Measurements from ENCODE around the gene ZNF791.
"Not testable (repeated sequence)": the region's sequence is repeated elsewhere in the genome, so short reads cannot be mapped to it uniquely, and the experiment has no call there.

Gene ZNF791

DNA sequence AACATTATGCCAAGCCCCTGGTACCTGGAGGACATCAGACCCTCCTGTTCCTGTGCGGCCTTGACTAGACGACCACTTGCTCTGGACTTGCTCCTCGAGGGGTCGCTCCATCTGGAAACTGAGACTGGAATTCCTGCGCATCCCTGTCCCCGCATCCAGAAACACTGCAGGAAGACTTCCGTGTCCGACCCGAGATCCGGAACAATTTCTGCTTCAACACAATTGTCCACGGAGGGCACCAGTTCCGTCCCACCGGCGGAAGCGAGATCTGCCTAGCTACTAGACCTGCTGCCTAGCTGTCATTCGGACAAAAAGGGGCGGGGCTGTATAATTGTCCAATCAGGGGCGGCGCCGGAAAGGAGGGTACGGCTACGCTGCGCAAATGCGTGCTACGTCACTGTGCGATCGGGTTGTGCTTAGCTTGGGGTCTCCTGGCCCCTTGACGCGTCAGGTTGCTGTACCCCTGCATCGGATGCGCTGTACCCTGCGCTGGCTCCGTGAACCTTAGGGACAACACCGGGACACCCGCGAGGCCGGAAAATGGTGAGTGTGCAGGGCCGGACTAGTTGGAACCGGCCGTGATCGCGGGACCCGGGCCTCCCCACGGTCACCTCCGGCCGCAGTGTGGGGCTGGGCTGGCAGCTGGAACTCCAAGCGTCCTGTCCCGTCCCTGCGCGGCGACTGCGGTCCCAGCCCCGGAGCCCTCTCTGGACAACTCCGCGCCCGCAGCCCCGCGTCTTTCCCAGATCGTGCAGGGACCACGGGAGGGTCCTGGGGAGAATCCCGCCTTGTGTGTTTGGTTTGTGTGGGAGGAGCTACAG lies at the start of gene ZNF791, which contains the start of gene ZNF490:
TSS of gene ZNF791 (plus strand) at position 381 of the 821 bp plus-strand sequence. CDS start at position 541, 160 bp downstream.
TSS of gene ZNF490 (minus strand) at position 274 of the 821 bp plus-strand sequence. CDS start at position 141, 133 bp downstream.
- DNase-seq = peak; percentile 97

- peak; percentile 89 for DNase-seq
Observed at GRCh38 chr19:12564016-12564664, 46.6 kb upstream of the ZNF791 start.

DNA sequence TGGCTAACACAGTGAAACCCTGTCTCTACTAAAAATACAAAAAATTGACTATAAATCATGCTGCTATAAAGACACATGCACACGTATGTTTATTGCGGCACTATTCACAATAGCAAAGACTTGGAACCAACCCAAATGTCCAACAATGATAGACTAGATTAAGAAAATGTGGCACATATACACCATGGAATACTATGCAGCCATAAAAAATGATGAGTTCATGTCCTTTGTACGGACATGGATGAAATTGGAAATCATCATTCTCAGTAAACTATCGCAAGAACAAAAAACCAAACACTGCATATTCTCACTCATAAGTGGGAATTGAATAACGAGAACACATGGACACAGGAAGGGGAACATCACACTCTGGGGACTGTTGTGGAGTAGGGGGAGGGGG lies 44.3 kb upstream of the ZNF791 start:
- not testable (repeated sequence) for DNase-seq

DNA sequence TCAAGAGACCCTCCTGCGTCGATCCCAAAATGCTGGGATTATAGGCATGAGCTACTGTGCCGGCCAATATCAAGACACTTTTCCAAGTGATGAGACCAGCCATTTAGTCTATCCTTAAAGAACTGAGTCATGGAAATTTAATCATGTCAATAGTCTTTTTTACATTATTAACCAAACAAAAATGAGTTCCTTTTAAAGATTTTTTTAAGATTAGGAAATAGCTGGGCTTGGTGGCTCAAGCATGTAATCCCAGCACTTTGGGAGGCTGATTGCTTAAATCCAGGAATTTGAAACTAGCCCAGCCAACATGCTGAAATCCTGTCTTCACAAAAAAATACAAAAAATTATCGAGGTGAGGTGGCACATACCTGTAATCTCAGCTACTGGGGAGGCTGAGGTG lies 42.8 kb upstream of the ZNF791 start:
- no peak for DNase-seq

DNA sequence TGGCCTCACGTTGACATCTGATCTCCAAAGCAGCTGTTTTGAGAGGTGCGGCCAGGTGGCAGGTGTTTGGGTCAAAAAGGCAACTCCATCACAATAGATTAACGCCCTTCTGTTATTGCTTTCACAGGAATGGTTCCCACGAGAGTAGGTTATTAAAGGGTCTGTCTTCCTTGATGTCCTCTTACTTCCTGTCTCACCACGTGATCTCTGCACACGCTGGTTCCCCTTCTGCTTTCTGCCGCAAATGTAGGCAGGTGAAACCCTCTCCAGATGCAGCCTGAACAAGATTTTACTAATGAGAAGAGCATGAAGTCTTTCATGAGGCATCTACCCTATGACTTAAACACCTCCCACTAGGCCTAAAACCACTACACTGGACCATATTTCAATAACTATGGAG lies 36.7 kb upstream of the ZNF791 start:
- DNase-seq = no peak

DNA sequence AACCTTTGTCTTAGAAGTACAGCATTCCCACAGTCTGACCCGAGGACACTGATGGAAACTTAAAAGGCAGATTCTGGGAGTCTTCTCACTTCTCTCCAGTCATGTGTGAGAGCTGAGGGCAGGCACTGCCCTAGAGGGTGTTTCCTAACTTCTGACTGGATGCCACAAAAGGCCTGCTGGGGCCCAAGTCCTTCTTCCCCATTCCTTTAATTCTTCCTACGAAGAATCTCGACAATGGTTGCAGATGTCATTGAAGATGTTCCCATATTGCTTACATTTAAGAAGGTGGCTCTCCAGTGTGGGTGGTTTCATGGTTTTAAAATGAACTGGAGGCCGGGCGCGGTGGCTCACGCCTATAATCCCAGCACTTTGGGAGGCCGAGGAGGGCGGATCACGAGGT lies 32.1 kb upstream of the ZNF791 start:
- no peak for DNase-seq

DNA sequence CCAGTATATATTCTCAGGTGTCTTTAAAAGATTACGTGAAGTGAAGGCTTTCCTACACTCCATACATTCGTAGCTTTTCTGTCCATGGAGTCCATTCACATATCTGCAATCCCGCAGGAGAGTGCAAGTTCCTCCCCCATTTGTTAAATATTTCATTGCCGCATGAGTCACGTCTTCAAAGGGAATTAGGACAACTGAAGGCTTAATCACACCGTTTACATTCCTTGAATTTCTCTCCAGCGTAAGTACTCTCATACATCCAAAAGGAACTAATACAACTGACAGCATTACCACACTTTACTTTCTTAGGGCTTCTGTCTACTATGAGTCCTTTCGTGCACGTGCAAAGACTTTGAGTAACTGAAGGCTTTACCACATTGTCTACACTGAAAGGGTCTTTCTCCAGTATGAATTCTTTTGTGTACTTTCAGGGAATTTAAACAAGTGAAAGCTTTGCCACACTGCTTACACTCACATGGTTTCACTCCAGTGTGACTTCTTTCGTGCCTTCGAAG lies 30.5 kb upstream of the ZNF791 start:
- DNase-seq = no peak

DNA sequence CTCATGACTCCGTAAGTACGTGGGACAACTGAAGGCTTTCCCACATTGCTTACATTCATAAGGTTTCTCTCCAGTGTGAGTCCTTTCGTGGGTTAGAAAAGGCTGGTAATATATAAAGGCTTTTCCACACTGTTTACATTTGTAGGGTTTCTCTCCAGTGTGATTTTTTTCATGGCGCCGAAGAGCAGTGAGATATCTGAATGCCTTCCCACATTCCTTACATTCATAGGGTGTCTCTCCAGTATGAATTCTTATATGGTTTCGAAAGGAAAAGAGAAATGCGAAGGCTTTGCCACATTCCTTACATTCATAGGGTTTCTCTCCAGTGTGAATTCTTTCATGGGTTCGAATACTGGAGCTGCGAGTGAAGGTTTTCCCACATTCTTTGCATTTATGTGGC lies 29.6 kb upstream of the ZNF791 start:
- DNase-seq = no peak

- no peak for DNase-seq
Observed at GRCh38 chr19:12596485-12596884, 14.2 kb upstream of the ZNF791 start.

GRCh38 chr19:12596927-12597548 lies 13.7 kb upstream of the ZNF791 start:
- no peak for DNase-seq

DNA sequence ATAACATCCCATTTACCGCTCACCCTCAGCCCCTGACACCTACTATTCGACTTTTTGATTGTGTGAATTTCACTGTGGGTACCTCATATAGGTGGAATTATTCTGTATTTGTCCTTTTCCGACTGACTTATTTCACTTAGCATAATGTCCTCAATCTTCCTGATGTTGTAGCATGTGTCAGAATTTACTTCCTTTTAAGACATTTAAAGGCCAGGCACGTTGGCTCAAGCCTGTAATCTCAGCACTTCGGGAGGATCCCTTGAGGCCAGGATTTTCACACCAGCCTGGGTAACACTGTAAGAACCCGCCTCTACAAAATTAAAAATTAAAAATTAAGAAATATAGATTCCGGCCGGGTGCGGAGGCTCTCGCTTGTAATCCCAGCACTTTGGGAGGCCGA lies 13.1 kb upstream of the ZNF791 start:
- DNase-seq = no peak

DNA sequence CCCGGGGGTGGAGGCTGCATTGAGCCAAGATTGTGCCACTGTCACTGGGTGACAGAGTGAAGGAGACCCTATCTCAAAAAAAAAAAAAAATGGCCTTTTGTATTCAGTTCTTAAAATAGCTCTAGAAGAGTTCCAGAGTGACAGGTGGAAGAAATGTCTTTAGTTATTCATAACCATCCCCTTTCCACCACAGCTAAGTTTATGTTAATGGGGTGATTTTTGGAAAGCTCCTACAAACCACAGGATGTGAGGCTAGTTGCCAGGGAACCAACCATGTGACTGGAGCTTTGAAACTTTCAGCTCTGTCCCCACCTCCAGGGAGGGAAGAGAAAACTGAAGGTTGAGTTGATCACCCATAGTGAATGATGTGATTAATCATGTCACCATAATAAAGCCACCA lies 7.0 kb upstream of the ZNF791 start:
- peak; percentile 51 for DNase-seq

GRCh38 chr19:12606796-12607195 lies 3.9 kb upstream of the ZNF791 start:
- no peak for DNase-seq

GRCh38 chr19:12607631-12608030 lies 3.1 kb upstream of the ZNF791 start:
- DNase-seq = no peak

- no peak for DNase-seq
Observed at GRCh38 chr19:12611361-12611699, 610 bp downstream of the ZNF791 start.

DNA sequence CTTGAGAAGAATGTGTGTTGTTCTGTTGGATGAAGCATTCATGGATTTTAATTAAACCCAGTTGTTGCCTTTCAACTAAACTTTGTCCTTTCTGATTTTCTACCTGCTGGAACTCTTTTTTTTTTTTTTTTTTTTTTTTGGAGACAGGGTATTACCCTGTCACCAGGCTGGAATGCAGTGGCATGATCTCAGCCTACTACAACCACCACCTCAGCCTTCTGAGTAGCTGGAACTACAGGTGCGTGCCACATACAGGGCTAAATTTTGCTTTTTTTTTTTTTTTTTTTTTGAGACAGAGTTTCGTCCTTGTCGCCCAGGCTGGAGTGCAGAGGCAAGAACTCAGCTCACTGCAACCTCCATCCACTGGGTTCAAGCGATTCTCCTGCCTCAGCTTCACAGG lies 6.9 kb downstream of the ZNF791 start:
- DNase-seq = no peak

- not testable (repeated sequence) for DNase-seq
Observed at GRCh38 chr19:12621253-12622024, 10.7 kb downstream of the ZNF791 start.

- DNase-seq = no peak
Observed at GRCh38 chr19:12623361-12624031, 12.8 kb downstream of the ZNF791 start.

DNA sequence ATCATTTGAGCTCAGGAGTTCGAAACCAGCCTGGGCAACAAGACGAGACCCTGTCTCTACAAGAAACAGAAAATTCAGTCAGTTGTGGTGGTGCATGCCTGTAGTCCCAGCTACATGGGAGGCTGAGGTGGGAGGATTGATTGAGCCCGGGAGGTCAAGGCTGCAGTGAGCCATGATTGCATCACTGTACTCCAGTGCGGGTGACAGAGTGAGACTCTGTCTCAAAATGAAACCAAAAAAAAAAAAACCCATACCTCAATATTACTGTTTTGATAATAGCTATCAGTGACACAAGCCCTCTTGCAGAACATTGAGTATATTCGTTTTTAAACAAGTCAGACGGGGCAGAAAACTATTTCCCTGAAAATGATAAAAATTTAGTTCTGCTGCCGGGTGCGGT lies 16.2 kb downstream of the ZNF791 start:
- no peak for DNase-seq

DNA sequence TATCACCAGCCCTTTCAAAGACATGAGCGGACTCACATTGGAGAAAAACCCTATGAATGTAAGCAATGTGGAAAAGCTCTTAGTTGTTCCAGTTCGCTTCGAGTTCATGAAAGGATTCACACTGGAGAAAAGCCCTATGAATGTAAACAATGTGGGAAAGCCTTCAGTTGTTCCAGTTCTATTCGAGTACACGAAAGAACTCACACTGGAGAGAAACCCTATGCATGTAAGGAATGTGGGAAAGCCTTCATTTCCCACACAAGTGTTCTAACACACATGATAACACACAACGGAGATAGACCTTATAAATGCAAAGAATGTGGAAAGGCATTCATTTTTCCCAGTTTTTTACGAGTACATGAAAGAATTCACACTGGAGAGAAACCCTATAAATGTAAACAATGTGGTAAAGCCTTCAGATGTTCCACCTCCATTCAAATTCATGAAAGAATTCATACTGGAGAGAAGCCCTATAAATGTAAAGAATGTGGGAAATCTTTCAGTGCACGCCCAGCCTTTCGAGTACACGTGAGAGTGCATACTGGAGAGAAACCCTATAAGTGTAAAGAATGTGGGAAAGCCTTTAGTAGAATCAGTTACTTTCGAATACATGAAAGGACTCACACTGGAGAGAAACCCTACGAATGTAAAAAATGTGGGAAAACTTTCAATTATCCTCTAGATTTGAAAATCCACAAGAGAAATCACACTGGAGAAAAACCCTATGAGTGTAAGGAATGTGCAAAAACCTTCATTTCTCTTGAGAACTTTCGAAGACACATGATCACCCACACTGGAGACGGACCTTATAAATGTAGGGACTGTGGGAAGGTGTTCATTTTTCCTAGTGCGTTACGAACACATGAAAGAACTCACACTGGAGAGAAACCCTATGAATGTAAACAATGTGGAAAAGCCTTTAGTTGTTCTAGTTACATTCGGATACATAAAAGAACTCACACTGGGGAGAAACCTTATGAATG lies 17.6 kb downstream of the ZNF791 start:
- no peak for DNase-seq

GRCh38 chr19:12629215-12629614 lies 18.5 kb downstream of the ZNF791 start:
- no peak for DNase-seq

All from activated naive CD4-positive, alpha-beta T cell treated with anti-CD3 and anti-CD28 coated beads, Interleukin-2, amount 50 U/mL, for 16 hours (primary cell).